CD4-positive, alpha-beta T cell (primary cell): Measurements from ENCODE around the gene TMC2. TPM values are rescaled to one million over a fixed set of nuclear protein-coding genes. Genes with fewer than 3 reads are reported as not detected.
"Not testable (repeated sequence)": the region's sequence is repeated elsewhere in the genome, so short reads cannot be mapped to it uniquely, and the experiment has no call there.

Experiments
- ATAC-seq: fragments of 200-7000 bp; cut with Tn5 transposase; one replicate; pipeline ENCODE4 v1.10.0; 2022; ENCODE audit warnings: mild to moderate bottlenecking; ENCODE audit not compliant: poor library complexity
- CTCF ChIA-PET: fragments of 350-600 bp; sonication (Branson Sonifier 250); formaldehyde crosslinking; loops from one replicate; lab custom pipeline; 2021; ENCODE audit warnings: antibody characterized with exemption, inconsistent platforms; lab: Charles Lee
- POLR2A ChIA-PET: fragments of 350-600 bp; sonication (Branson Sonifier 250); formaldehyde crosslinking; loops from one replicate; lab custom pipeline; 2021; ENCODE audit warnings: antibody characterized with exemption, inconsistent platforms; lab: Charles Lee
- DNase-seq, 14 experiments: peaks; one replicate each; pipeline ENCODE4 v3.0.0-alpha.2; 2013 to 2020; ENCODE audit warnings: mixed read lengths in 2 of 14
- H3K27ac ChIP-seq, 2 donors: one replicate each; pipeline versions ENCODE4 v1.5.1 to v1.7.0; 2013; ENCODE audit warnings: low read length in 2 of 2, low read depth in 1 of 2, mild to moderate bottlenecking in 1 of 2
- H3K27me3 ChIP-seq, 2 experiments: 1 replicate in 1 of 2; 2 replicates in 1 of 2; pipeline versions ENCODE4 v1.6.1 to v1.7.0; 2013; ENCODE audit warnings: low read length in 2 of 2, control low read depth in 1 of 2, mild to moderate bottlenecking in 1 of 2, moderate library complexity in 1 of 2; ENCODE audit not compliant: insufficient read depth in 2 of 2, control insufficient read depth in 1 of 2
- H3K36me3 ChIP-seq: one replicate; pipeline ENCODE4 v1.6.1; 2013; ENCODE audit warnings: low read length, control low read depth; ENCODE audit not compliant: insufficient read depth
- H3K4me1 ChIP-seq: one replicate; pipeline ENCODE4 v1.6.1; 2013; ENCODE audit warnings: low read length, control low read depth; ENCODE audit not compliant: insufficient read depth
- H3K4me3 ChIP-seq: one replicate; pipeline ENCODE4 v1.5.1; 2013; ENCODE audit warnings: mild to moderate bottlenecking, low read length, moderate library complexity
- H3K9me3 ChIP-seq, 2 experiments: 1 replicate in 1 of 2; 2 replicates in 1 of 2; pipeline versions ENCODE4 v1.6.1 to v1.7.0; 2013; ENCODE audit warnings: low read length in 2 of 2, mild to moderate bottlenecking in 2 of 2, control low read depth in 1 of 2, moderate library complexity in 1 of 2; ENCODE audit not compliant: control insufficient read depth in 1 of 2, insufficient read depth in 1 of 2
- H3K27ac Mint-ChIP-seq: one replicate; pipeline ENCODE4 v1.8.0; 2020; ENCODE audit warnings: mixed read lengths
- H3K27me3 Mint-ChIP-seq: one replicate; pipeline ENCODE4 v1.8.0; 2021; ENCODE audit warnings: mixed read lengths
- H3K36me3 Mint-ChIP-seq: one replicate; pipeline ENCODE4 v1.8.0; 2021; ENCODE audit warnings: low read depth, mixed read lengths
- H3K4me1 Mint-ChIP-seq: one replicate; pipeline ENCODE4 v1.8.0; 2021; ENCODE audit warnings: low read depth, mixed read lengths
- H3K4me3 Mint-ChIP-seq: one replicate; pipeline ENCODE4 v1.8.0; 2020; ENCODE audit warnings: mild to moderate bottlenecking, mixed read lengths
- H3K9me3 Mint-ChIP-seq: one replicate; pipeline ENCODE4 v1.8.0; 2020; ENCODE audit warnings: mixed read lengths
- intact Hi-C, 2 experiments: fragments of 100-400 bp; cut with DNase I in 1 of 2; cut with micrococcal nuclease in 1 of 2; formaldehyde crosslinking; loops; one replicate each; pipeline versions ENCODE4 v1.15.1 to v1.9.0; 2023 to 2025; cut with DNase I, micrococcal nuclease
- total RNA-seq, 174 experiments: library from RNA in 2 of 174; stranded (reverse) in 2 of 174; gene quantifications; one replicate each; pipeline ENCODE4 v1.2.3 and lab custom pipeline; 2021 to 2026
- TF ChIP-seq, protein P1 (sequence below): fragments of 200-600 bp; IDR thresholded peaks from one replicate; pipeline ENCODE4 v1.8.0; 2022; ENCODE audit warnings: antibody characterized with exemption, mild to moderate bottlenecking

TMC2 gene
- total RNA-seq, 2 experiments from 2014 or later: not detected

DNA sequence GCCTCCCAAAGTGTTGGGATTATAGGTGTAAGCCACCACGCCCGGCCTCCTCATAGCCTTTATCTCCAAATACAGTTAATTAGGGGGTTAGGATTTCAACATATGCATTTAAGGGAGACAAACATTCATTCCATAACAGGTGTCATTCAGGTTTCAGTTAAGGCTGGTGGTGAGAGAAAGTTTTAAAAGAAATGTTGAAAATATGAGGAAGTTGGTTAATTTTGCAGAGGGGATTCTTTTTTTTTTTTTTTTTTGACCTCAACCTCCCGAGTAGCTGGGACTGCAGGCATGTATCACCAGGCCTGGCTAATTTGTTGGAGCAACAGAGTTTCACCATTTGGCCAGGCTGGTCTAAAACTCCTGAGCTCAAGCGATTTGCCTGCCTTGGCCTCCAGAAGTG, 143.7 kb downstream of the TMC2 start:
- intact Hi-C loops: loop anchor here in 1 of 2 experiments (10.0 kb wide), 1 partner anchor 635 kb away; no protein-coding TSS in a partner anchor
- no peaks in the 10 kb centered on the region for H3K36me3 Mint-ChIP-seq
- no peaks in the 10 kb centered on the region for H3K4me1 Mint-ChIP-seq
- POLR2A ChIA-PET: interaction anchor here (0.7 kb wide), 2 partner anchors 188 to 596 kb away, joined by 3 read pairs; no protein-coding TSS in a partner anchor
- no peak for ATAC-seq
- Histone ChIP-seq H3K36me3 (no peaks in the 10 kb centered on the region), H3K27ac (no peak overlapping the region), H3K27me3 (peaks cover 7 to 11% of the 10 kb centered on the region in 2 experiments), H3K9me3 (no peaks in the 10 kb centered on the region), H3K4me1 (no peaks in the 10 kb centered on the region), H3K4me3 (no peak overlapping the region)
- no peaks in the 10 kb centered on the region for H3K9me3 Mint-ChIP-seq
- TF ChIP-seq, protein P1, sequence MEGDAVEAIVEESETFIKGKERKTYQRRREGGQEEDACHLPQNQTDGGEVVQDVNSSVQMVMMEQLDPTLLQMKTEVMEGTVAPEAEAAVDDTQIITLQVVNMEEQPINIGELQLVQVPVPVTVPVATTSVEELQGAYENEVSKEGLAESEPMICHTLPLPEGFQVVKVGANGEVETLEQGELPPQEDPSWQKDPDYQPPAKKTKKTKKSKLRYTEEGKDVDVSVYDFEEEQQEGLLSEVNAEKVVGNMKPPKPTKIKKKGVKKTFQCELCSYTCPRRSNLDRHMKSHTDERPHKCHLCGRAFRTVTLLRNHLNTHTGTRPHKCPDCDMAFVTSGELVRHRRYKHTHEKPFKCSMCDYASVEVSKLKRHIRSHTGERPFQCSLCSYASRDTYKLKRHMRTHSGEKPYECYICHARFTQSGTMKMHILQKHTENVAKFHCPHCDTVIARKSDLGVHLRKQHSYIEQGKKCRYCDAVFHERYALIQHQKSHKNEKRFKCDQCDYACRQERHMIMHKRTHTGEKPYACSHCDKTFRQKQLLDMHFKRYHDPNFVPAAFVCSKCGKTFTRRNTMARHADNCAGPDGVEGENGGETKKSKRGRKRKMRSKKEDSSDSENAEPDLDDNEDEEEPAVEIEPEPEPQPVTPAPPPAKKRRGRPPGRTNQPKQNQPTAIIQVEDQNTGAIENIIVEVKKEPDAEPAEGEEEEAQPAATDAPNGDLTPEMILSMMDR: no peak
- CTCF ChIA-PET: no interaction called here
- no peak overlapping the region for H3K27ac Mint-ChIP-seq
- no peak for DNase-seq
- H3K4me3 Mint-ChIP-seq: no peak overlapping the region
- peaks cover 32% of the 10 kb centered on the region for H3K27me3 Mint-ChIP-seq

DNA sequence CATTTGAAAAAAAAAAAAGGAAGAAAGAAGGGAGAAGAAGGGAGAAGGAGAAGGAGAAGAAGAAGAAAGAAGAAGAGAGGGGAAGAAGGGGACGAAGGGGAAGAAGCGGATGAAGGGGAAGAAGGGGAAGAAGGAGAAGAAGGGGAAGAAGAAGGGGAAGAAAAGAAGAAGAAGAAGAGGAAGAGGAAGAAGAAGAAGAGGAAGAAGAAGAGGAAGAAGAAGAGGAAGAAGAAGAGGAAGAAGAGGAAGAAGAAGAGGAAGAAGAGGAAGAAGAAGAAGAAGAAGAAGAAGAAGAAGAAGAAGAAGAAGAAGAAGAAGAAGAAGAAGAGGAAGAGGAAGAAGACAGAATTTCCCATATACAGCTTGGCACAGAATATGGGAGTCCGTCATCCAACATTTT, 145.7 kb downstream of the TMC2 start:
- H3K4me3 Mint-ChIP-seq, H3K9me3 ChIP-seq, H3K27ac ChIP-seq, POLR2A ChIA-PET, ATAC-seq, H3K27ac Mint-ChIP-seq, H3K4me1 ChIP-seq, H3K9me3 Mint-ChIP-seq, CTCF ChIA-PET, DNase-seq, H3K4me3 ChIP-seq, H3K36me3 Mint-ChIP-seq, H3K4me1 Mint-ChIP-seq, H3K36me3 ChIP-seq: not testable (repeated sequence)
- peaks cover 7 to 11% of the 10 kb centered on the region in 2 experiments for H3K27me3 ChIP-seq
- intact Hi-C loops: loop anchor here in 1 of 2 experiments (10.0 kb wide), 1 partner anchor 633 kb away; no protein-coding TSS in a partner anchor
- peaks cover 33% of the 10 kb centered on the region for H3K27me3 Mint-ChIP-seq

DNA sequence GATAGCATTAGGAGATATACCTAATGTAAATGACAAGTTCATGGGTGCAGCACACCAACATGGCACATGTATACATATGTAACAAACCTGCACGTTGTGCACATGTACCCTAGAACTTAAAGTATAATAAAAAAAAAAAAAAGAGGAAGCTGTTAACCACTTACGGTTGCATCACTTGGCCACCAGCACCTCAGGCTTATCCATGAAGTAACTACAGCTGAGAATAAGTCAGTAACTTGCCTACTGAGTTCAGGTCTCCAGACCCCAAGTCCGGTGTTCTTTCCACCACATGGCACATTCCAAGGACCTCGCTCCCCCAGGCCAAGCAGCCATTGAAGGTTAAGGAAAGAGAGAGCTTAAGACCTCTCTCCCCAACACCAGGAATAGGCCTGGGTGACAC, 148.4 kb downstream of the TMC2 start:
- H3K36me3 Mint-ChIP-seq, H3K4me3 Mint-ChIP-seq, H3K9me3 ChIP-seq, CTCF ChIA-PET, H3K36me3 ChIP-seq, H3K27ac Mint-ChIP-seq, ATAC-seq, H3K9me3 Mint-ChIP-seq, H3K4me3 ChIP-seq, H3K27ac ChIP-seq: not testable (repeated sequence)
- POLR2A ChIA-PET: interaction anchor here (0.6 kb wide), 1 partner anchor 19 kb away, joined by 3 read pairs; no protein-coding TSS in a partner anchor
- Mint-ChIP-seq H3K27me3 (peaks cover 34% of the 10 kb centered on the region), H3K4me1 (peaks cover 11% of the 10 kb centered on the region)
- intact Hi-C loops: loop anchor here in 1 of 2 experiments (10.0 kb wide), 1 partner anchor 630 kb away; no protein-coding TSS in a partner anchor
- Histone ChIP-seq H3K27me3 (peaks cover 7 to 11% of the 10 kb centered on the region in 2 experiments), H3K4me1 (peaks cover 14% of the 10 kb centered on the region)
- peak in 1 of 14 experiments; percentile 25 for DNase-seq

DNA sequence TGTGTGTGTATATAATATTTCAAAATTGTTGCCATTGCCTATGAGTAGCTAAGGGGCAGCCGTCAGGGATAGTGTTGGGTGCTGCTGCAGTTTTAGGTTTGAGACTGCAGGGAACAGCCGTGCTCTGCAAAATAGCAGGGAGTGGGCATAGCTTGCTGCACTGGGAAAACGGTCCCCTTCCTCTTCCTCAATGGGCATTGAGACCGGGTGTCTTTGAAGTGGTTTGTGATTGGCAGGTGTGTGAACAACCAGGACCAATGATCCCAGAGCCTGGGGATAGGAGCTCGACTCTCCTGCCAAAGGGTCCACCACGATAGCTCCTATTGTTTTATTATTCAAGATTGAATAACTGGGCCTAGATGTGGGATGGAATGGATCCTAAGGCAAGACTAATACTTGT, 151.1 kb downstream of the TMC2 start:
- H3K27ac Mint-ChIP-seq: no peak overlapping the region
- peaks cover 4% of the 10 kb centered on the region for H3K36me3 Mint-ChIP-seq
- peak overlapping the region; percentile 25 for H3K4me3 Mint-ChIP-seq
- no peak for DNase-seq
- peaks cover 41% of the 10 kb centered on the region for H3K27me3 Mint-ChIP-seq
- H3K9me3 ChIP-seq: no peaks in the 10 kb centered on the region
- intact Hi-C loops: loop anchor here in 1 of 2 experiments (10.0 kb wide), 1 partner anchor 627 kb away; no protein-coding TSS in a partner anchor
- ChIA-PET POLR2A (interaction anchor here (0.5 to 3.0 kb wide), 7 partner anchors 23 to 303 kb away, joined by 3 to 18 read pairs (median 4); partner anchors contain the start of genes IDH3B and VPS16), CTCF (interaction anchor here (0.8 to 4.3 kb wide), 7 partner anchors 24 to 164 kb away, joined by 3 to 29 read pairs (median 6); partner anchors contain the start of gene IDH3B)
- no peak for ATAC-seq
- no peaks in the 10 kb centered on the region for H3K9me3 Mint-ChIP-seq
- peaks cover 22% of the 10 kb centered on the region for H3K4me1 ChIP-seq
- TF ChIP-seq, protein P1: no peak
- H3K27ac ChIP-seq: no peak overlapping the region
- H3K36me3 ChIP-seq: no peaks in the 10 kb centered on the region
- peaks cover 0 to 3% of the 10 kb centered on the region in 2 experiments for H3K27me3 ChIP-seq
- H3K4me1 Mint-ChIP-seq: peaks cover 25% of the 10 kb centered on the region
- H3K4me3 ChIP-seq: no peak overlapping the region
